Measurements from ENCODE around the gene ATG16L2.
A peak's percentile ranks its signal among the peaks of the same experiment; 100 is the strongest.

The ATG16L2 gene

GRCh38 chr11:72782081-72782920, 31.9 kb upstream of the ATG16L2 start:
- TF ChIP-seq, protein P1, sequence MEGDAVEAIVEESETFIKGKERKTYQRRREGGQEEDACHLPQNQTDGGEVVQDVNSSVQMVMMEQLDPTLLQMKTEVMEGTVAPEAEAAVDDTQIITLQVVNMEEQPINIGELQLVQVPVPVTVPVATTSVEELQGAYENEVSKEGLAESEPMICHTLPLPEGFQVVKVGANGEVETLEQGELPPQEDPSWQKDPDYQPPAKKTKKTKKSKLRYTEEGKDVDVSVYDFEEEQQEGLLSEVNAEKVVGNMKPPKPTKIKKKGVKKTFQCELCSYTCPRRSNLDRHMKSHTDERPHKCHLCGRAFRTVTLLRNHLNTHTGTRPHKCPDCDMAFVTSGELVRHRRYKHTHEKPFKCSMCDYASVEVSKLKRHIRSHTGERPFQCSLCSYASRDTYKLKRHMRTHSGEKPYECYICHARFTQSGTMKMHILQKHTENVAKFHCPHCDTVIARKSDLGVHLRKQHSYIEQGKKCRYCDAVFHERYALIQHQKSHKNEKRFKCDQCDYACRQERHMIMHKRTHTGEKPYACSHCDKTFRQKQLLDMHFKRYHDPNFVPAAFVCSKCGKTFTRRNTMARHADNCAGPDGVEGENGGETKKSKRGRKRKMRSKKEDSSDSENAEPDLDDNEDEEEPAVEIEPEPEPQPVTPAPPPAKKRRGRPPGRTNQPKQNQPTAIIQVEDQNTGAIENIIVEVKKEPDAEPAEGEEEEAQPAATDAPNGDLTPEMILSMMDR (IDR thresholded peaks at IDR 0.05; ENCODE audit: low read depth, low read length, missing control alignments), result no peak
- Histone ChIP-seq H3K4me3 (ENCODE audit: low read depth, low read length) (peak overlapping the region; percentile 20), H3K27ac (no peak overlapping the region), H3K36me3 (replicated peaks) (no peaks in the 10 kb centered on the region), H3K27me3 (replicated peaks) (no peaks in the 10 kb centered on the region)
- no peak for DNase-seq
- in situ Hi-C loops (cut with HindIII; ENCODE audit: low pct_ligation_motif_present, low sequenced_read_pairs), result no loop called here

GRCh38 chr11:72783144-72783905, 30.9 kb upstream of the ATG16L2 start:
- no peaks in the 10 kb centered on the region for H3K36me3 ChIP-seq (replicated peaks)
- DNase-seq, result no peak
- no peaks in the 10 kb centered on the region for H3K27me3 ChIP-seq (replicated peaks)
- no peak overlapping the region for H3K27ac ChIP-seq
- TF ChIP-seq, protein P1 (IDR thresholded peaks at IDR 0.05; ENCODE audit: low read depth, low read length, missing control alignments), result no peak
- in situ Hi-C loops (cut with HindIII; ENCODE audit: low pct_ligation_motif_present, low sequenced_read_pairs), result no loop called here
- no peak overlapping the region for H3K4me3 ChIP-seq (ENCODE audit: low read depth, low read length)

- in situ Hi-C loops (cut with HindIII; ENCODE audit: low pct_ligation_motif_present, low sequenced_read_pairs), result no loop called here
- no peak for DNase-seq
These were observed 29.5 kb upstream of the ATG16L2 start for GRCh38 chr11:72784662-72785061.

GRCh38 chr11:72786305-72787215, 27.7 kb upstream of the ATG16L2 start:
- Histone ChIP-seq H3K27ac (no peak overlapping the region), H3K36me3 (replicated peaks) (no peaks in the 10 kb centered on the region), H3K4me3 (ENCODE audit: low read depth, low read length) (no peak overlapping the region), H3K27me3 (replicated peaks) (no peaks in the 10 kb centered on the region)
- in situ Hi-C loops (cut with HindIII; ENCODE audit: low pct_ligation_motif_present, low sequenced_read_pairs), result no loop called here
- no peak for DNase-seq
- TF ChIP-seq, protein P1 (IDR thresholded peaks at IDR 0.05; ENCODE audit: low read depth, low read length, missing control alignments), result no peak

More at GRCh38 chr11:72784662-72785061, 29.5 kb upstream of the ATG16L2 start:
- no peak overlapping the region for H3K4me3 ChIP-seq (ENCODE audit: low read depth, low read length)
- H3K27ac ChIP-seq, result no peak overlapping the region
- TF ChIP-seq, protein P1 (IDR thresholded peaks at IDR 0.05; ENCODE audit: low read depth, low read length, missing control alignments), result no peak
- H3K36me3 ChIP-seq (replicated peaks), result no peaks in the 10 kb centered on the region
- no peaks in the 10 kb centered on the region for H3K27me3 ChIP-seq (replicated peaks)

- H3K27ac ChIP-seq, result no peak overlapping the region
- no peaks in the 10 kb centered on the region for H3K36me3 ChIP-seq (replicated peaks)
- DNase-seq, result no peak
- in situ Hi-C loops (cut with HindIII; ENCODE audit: low pct_ligation_motif_present, low sequenced_read_pairs), result no loop called here
- TF ChIP-seq, protein P1 (IDR thresholded peaks at IDR 0.05; ENCODE audit: low read depth, low read length, missing control alignments), result peak; percentile 14
- H3K4me3 ChIP-seq (ENCODE audit: low read depth, low read length), result no peak overlapping the region
- no peaks in the 10 kb centered on the region for H3K27me3 ChIP-seq (replicated peaks)
These were observed 26.8 kb upstream of the ATG16L2 start for GRCh38 chr11:72787216-72788104.

All from brain microvascular endothelial cell (primary cell).